NCI-H1436 (cell line): Measurements from ENCODE around the gene ATP5F1D.

Experiments used
- DNase-seq: peaks from one replicate; lab custom pipeline; 2025; lab: John Stamatoyannopoulos, UW

Gene ATP5F1D

DNA sequence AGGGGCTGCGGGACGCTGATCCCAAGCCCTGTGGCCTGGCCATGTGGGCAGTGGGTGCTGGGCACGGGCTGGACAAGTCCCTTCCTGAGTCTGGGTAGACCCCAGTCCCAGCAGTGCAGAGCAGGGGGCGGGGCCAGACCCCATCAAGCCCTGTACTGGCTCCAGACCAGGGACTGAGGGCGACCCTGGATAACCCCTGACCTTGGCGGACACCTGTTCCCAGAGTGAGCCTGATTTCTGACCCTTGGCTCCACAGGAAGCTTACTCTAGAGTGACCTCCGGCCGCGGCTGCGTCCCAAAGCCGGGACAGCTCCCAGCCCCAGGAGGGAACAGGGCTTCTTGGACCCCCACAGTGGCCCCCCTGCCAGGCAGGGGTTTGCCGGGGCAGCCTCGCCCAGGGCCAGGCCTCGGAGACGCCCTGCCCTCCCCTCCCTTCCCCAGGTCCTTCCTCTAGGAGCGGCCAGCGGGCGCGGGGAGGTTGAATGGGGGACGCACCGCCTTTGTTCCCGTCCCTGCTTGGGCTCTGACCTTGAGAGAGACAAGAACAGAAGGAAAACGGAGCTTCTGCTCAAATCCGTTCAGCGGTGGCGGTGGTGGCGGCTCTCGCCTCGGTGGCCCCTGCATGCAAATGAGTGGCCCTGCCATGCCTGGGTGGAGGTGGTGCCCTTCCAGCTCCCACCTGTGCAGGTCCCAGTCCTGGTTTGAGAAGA is 41.8 kb downstream of the ATP5F1D start:
- DNase-seq, result no peak

DNA sequence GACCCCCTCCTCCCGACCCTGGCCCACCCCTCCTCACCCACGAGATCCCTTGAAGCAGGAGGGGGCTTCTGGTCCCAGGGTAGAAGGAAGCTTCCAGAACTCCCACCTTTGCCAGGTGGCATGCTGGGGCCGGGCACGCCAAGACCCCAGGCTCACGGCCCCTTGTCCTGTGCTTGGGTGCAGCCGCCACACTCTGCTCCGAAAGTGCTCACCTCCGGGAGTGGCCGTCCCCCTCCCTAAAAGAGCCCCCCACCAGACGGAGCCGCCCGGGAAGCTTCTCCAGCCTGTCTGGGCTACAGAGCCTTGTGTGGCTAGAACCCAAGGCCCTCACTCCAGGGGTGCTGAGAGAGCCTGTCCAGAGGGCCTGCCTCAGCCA is 42.4 kb downstream of the ATP5F1D start:
- no peak for DNase-seq

DNA sequence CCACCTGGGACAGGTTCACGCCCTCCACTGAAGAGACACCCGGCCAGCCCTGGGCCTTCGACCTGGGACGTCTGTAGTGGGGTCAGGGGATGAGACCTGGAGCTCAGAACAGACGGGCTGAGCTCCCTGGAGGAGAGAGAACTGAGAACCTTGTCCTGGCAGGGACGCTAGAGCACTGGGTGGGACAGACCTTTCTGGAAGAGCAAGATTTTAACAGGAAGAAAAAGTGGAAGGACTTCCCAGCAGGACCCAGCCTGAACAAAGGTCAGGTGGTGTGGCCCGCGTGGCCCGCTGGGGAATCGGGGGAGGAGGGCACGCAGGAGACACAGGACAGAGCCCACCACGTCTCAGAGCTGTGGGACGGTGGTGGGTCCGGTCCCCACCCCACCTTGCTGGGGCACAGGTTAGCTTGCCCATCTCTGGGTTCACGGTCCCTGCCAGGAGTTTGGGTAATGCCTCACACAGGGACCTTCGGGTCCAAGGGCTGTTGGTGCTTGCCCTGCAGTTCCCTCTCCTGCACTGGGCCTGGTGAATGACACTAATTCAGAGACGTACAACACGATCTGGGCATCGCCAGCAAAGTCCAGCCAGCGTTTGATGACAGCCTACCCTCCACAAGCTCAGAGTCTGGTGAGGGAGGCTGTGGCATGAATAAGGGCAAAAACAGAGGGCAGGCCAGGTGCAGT is 42.9 kb downstream of the ATP5F1D start:
- no peak for DNase-seq

GRCh38 chr19:1284979-1285736 is 43.6 kb downstream of the ATP5F1D start:
- no peak for DNase-seq

- no peak for DNase-seq
Measured at GRCh38 chr19:1285737-1286360, 44.3 kb downstream of the ATP5F1D start, which contains the start of gene EFNA2. EFNA2 (plus strand) TSS chr19:1285873; CDS start chr19:1286169, 296 bp downstream.

DNA sequence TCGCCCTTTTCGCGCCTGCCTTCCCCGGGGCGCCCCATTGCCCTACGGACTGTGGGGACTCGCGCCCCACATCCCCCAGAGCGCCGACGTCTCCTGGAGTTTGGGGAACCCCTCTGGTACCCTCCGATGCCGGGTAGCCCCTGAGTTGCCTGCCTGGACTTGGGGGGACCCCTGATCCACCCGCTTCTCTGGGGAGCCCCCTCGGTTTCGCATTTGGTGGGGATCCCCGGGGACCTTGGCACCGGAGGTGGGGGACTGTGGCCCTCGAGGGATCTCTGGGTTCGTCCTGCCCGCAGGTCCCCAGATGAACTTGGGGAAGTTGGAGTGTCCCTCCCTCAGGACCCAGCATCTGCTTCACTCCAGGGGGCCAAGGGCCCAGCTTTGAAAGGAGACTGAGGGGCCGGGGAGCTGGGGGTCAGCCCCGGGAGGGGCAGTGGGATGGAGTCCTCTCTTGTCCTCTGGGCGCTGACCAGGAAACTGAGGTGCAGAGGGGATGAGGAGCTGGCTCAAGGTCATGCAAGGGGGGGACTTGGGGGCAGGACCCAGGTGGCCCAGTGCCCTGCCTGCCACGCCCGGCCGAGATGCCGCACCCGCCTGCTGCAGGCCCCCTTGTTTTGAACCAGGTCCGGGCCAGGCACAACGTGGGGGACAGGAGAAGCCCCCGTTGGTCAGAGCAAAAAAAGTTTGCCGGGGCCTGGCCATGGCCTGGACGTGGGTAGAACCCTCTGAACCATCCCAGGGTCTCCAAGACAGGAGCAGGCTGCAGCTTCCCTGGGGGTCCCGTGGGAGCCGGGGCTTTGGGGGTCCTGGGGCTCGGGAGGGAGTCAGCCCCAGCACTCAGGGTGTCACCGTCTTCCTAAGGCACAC is 45.2 kb downstream of the ATP5F1D start:
- DNase-seq, result no peak

GRCh38 chr19:1287354-1288225 is 46.0 kb downstream of the ATP5F1D start:
- no peak for DNase-seq

GRCh38 chr19:1288226-1288612 is 46.7 kb downstream of the ATP5F1D start:
- DNase-seq, result no peak

DNA sequence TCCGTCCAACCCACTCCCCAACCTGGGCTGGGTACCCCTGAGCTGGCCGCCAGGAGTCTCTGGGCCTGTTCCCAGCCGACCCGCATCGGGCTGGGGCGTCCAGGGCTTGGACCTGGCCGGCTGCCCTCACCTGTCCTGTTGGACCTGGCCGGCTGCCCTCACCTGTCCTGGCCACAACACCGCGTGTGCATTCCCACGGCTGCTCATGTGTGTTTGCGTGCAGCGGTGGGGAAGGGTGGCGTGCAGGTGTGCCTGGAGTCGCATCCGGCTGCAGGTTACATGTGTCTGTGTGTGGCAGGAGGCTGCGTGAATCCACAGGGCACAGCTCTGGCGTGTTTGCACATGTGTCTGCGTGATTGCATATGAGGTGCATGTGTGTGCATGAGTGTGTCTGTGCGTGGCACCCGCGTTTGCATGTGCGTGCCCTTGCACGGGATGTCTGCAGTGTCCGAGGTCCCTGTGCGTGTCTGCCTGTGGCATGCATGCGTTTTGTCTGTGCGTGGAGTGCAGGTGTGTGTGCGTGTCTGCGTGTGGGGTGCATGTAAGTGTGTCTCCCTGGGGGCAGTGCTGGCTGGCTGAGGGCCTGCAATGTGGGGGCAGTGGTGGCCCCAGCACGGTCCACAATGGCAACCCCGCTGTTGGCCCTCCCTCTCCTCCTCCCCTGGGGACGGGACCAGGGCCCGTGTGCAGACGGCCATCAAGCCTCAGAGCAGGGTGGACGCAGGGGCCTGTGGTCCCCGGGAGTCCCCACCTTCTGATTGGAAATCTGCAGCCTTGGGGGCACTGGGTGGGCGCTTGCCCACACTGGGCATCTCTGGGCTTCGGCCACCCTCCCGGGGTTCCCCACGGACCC is 47.5 kb downstream of the ATP5F1D start:
- DNase-seq, result no peak

- no peak for DNase-seq
Measured at GRCh38 chr19:1289686-1290025, 48.1 kb downstream of the ATP5F1D start.

DNA sequence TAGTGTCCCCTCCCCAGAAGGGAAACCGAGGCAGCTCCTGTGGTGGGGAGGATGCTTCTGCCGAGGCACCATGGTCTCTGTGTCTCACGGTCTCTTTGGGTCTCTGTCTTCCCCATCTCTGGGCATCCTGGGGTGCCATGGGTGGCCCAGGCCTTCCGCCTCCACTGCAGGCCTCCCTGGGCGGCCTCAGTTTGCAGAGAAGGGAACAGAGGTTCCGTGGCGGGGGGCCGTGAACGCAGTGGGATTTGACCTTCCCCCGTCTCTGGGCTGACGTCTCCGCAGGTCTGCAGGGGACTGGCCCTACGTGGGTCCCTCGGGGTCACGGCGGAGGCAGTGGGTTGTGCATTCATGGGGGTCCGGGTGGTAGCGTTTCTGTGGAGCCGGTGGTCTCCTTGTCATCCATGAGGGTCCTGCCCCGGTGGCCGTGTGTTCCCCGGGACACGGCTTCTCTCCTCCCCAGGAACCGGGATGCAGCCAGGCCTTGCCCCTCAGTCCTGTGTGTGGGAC is 48.7 kb downstream of the ATP5F1D start:
- no peak for DNase-seq

- DNase-seq, result no peak
Measured at GRCh38 chr19:1290703-1291651, 49.4 kb downstream of the ATP5F1D start.

- DNase-seq, result no peak
Measured at GRCh38 chr19:1291761-1292418, 50.3 kb downstream of the ATP5F1D start.

- no peak for DNase-seq
Measured at GRCh38 chr19:1292419-1293151, 51.0 kb downstream of the ATP5F1D start.

- no peak for DNase-seq
Measured at GRCh38 chr19:1293782-1294604, 52.4 kb downstream of the ATP5F1D start.
